ENCODE measurements around the gene YWHAG. TPM values are rescaled to one million over a fixed set of nuclear protein-coding genes. Genes with fewer than 3 reads are reported as not detected.

YWHAG gene
- total RNA-seq, 1 experiment from 2014 or later = 241 TPM

GRCh38 chr7:76349313-76349885, 9.4 kb downstream of the YWHAG start:
- Histone ChIP-seq H2AK5ac (ENCODE audit: insufficient read length, low read length) (no peak overlapping the region), H2BK5ac (ENCODE audit: insufficient read length, low read length) (no peak overlapping the region)
- no CpG with 5 or more reads among the region's 8 CpGs for WGBS (ENCODE audit: extremely low coverage, insufficient read length, low lambda C conversion rate)

More at GRCh38 chr7:76349313-76349885, 9.4 kb downstream of the YWHAG start:
- no peak for DNase-seq
- H3K4me2 ChIP-seq (ENCODE audit: insufficient read depth, insufficient read length, low read length) = no peak overlapping the region
- no peak overlapping the region for H2AFZ ChIP-seq (ENCODE audit: low read length)
- no peak overlapping the region for H3T11ph ChIP-seq (ENCODE audit: low read length)
- no peaks in the 10 kb centered on the region for H3K23me2 ChIP-seq (ENCODE audit: insufficient read length, low read depth, low read length, poor library complexity, severe bottlenecking)
- H3K4ac ChIP-seq (ENCODE audit: low read depth, low read length) = no peak overlapping the region
- TF ChIP-seq, protein P1, sequence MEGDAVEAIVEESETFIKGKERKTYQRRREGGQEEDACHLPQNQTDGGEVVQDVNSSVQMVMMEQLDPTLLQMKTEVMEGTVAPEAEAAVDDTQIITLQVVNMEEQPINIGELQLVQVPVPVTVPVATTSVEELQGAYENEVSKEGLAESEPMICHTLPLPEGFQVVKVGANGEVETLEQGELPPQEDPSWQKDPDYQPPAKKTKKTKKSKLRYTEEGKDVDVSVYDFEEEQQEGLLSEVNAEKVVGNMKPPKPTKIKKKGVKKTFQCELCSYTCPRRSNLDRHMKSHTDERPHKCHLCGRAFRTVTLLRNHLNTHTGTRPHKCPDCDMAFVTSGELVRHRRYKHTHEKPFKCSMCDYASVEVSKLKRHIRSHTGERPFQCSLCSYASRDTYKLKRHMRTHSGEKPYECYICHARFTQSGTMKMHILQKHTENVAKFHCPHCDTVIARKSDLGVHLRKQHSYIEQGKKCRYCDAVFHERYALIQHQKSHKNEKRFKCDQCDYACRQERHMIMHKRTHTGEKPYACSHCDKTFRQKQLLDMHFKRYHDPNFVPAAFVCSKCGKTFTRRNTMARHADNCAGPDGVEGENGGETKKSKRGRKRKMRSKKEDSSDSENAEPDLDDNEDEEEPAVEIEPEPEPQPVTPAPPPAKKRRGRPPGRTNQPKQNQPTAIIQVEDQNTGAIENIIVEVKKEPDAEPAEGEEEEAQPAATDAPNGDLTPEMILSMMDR (conservative IDR thresholded peaks at IDR 0.05) = no peak
- H3K4me1 Mint-ChIP-seq = peaks cover 36% of the 10 kb centered on the region in 2 experiments
- H3K9me3 ChIP-seq (ENCODE audit: control insufficient read depth, low read depth, low read length) = no peaks in the 10 kb centered on the region
- no peak overlapping the region for H3K14ac ChIP-seq (ENCODE audit: insufficient read depth, low read length)
- no peaks in the 10 kb centered on the region for H4K20me1 ChIP-seq (ENCODE audit: control insufficient read depth, insufficient read depth, insufficient read length)
- no peak overlapping the region for H2BK20ac ChIP-seq (ENCODE audit: low read depth, low read length, poor library complexity, severe bottlenecking)
- H4K91ac ChIP-seq (ENCODE audit: insufficient read length, low read depth, low read length) = no peak overlapping the region
- H2BK120ac ChIP-seq (ENCODE audit: low read depth, low read length, poor library complexity, severe bottlenecking) = no peak overlapping the region
- H3K18ac ChIP-seq (ENCODE audit: insufficient read length, low read depth, low read length) = no peak overlapping the region
- no peak overlapping the region for H2BK15ac ChIP-seq (ENCODE audit: low read depth, low read length)
- no peak overlapping the region for H2BK12ac ChIP-seq (ENCODE audit: insufficient read length, low read depth, low read length)
- H3K27me3 ChIP-seq (ENCODE audit: insufficient read depth, low read length) = no peaks in the 10 kb centered on the region
- H4K8ac ChIP-seq (replicated peaks; ENCODE audit: insufficient read length, low read depth, low read length) = no peak overlapping the region
- H3K23ac ChIP-seq (ENCODE audit: insufficient read length, low read depth, low read length) = no peak overlapping the region
- no peak overlapping the region for H4K5ac ChIP-seq (ENCODE audit: insufficient read length, low read depth, low read length)
- no peak overlapping the region for H3K27ac ChIP-seq (ENCODE audit: insufficient read length, low read depth, low read length)
- H3K27ac Mint-ChIP-seq = peak overlapping the region in 1 of 3 experiments; percentile 78; a peak in 1 of 7 replicates
- peaks cover 62 to 89% (median 88%) of the 10 kb centered on the region in 3 experiments for H3K36me3 Mint-ChIP-seq (ENCODE audit: insufficient read depth in 1 of 3, low read depth in 3 of 3)
- no peak overlapping the region for H3K9ac ChIP-seq (ENCODE audit: extremely low read depth, insufficient read length, low read length)
- peaks cover 3% of the 10 kb centered on the region for H3K79me1 ChIP-seq (ENCODE audit: insufficient read depth, low read depth, low read length, poor library complexity, severe bottlenecking)
- no peaks in the 10 kb centered on the region for H3K4me1 ChIP-seq (ENCODE audit: insufficient read depth, low read length)
- no peak overlapping the region for H3K56ac ChIP-seq (ENCODE audit: insufficient read length, low read depth, low read length)
- no peaks in the 10 kb centered on the region for H3K27me3 Mint-ChIP-seq (ENCODE audit: low read depth)
- peaks cover 78% of the 10 kb centered on the region for H3K79me2 ChIP-seq (ENCODE audit: insufficient read depth, low read length)
- no peaks in the 10 kb centered on the region; a peak in 3 of 5 replicates for H3K9me3 Mint-ChIP-seq
- H3K4me3 Mint-ChIP-seq = no peak overlapping the region
